ENCODE data around the gene CCAR1. TPM values are rescaled to one million over a fixed set of nuclear protein-coding genes. Genes with fewer than 3 reads are reported as not detected.

Gene CCAR1
- total RNA-seq, 2 donors from 2014 or later = 30.9 to 68.6 TPM

- Histone ChIP-seq H3K27me3 (no peaks in the 10 kb centered on the region), H3K4me1 (no peaks in the 10 kb centered on the region), H3K36me3 (replicated peaks in 1 of 2; ENCODE audit: insufficient read depth in 1 of 2, low read depth in 2 of 2) (peaks cover 10 to 36% of the 10 kb centered on the region in 2 donors), H3K27ac (no peak overlapping the region), H3K4me3 (no peak overlapping the region), H3K9me3 (no peaks in the 10 kb centered on the region)
- DNase-seq (no peak), ATAC-seq (no peak)
- TF ChIP-seq CTCF (IDR thresholded peaks at IDR 0.05) = no peak
- TF ChIP-seq POLR2A (IDR thresholded peaks at IDR 0.05) = no peak
- 88 to 89% methylated on average over 3 of the region's 3 CpGs for WGBS, 2 donors
- intact Hi-C loops (cut with DNase I) = no loop called here
Measured at GRCh38 chr10:68787813-68788212, 66.8 kb downstream of the CCAR1 start.

- Histone ChIP-seq H3K4me3 (no peak overlapping the region), H3K27me3 (no peaks in the 10 kb centered on the region), H3K4me1 (no peaks in the 10 kb centered on the region), H3K9me3 (no peaks in the 10 kb centered on the region), H3K36me3 (replicated peaks in 1 of 2; ENCODE audit: insufficient read depth in 1 of 2, low read depth in 2 of 2) (peaks cover 10 to 37% of the 10 kb centered on the region in 2 donors), H3K27ac (no peak overlapping the region)
- TF ChIP-seq CTCF (IDR thresholded peaks at IDR 0.05) (no peak), POLR2A (IDR thresholded peaks at IDR 0.05) (no peak)
- DNase-seq = no peak
- WGBS, 2 donors = 94% methylated on average over 10 of the region's 10 CpGs
- intact Hi-C loops (cut with DNase I) = no loop called here
- ATAC-seq = no peak
Measured at GRCh38 chr10:68790476-68790875, 69.4 kb downstream of the CCAR1 start.

GRCh38 chr10:68792115-68792514 is 71.1 kb downstream of the CCAR1 start:
- DNase-seq = no peak
- intact Hi-C loops (cut with DNase I) = no loop called here
- peaks cover 10 to 33% of the 10 kb centered on the region in 2 donors for H3K36me3 ChIP-seq (replicated peaks in 1 of 2; ENCODE audit: insufficient read depth in 1 of 2, low read depth in 2 of 2)
- no peaks in the 10 kb centered on the region for H3K27me3 ChIP-seq
- no peaks in the 10 kb centered on the region for H3K9me3 ChIP-seq
- WGBS, 2 donors = 29 to 58% methylated on average over 1 of the region's 1 CpG
- TF ChIP-seq CTCF (IDR thresholded peaks at IDR 0.05) (no peak), POLR2A (IDR thresholded peaks at IDR 0.05) (no peak)
- no peak overlapping the region for H3K4me3 ChIP-seq
- H3K4me1 ChIP-seq = no peaks in the 10 kb centered on the region
- no peak overlapping the region for H3K27ac ChIP-seq
- no peak for ATAC-seq

- no peaks in the 10 kb centered on the region for H3K27me3 ChIP-seq
- WGBS, 2 donors = 97 to 98% methylated on average over 3 to 4 of the region's 4 CpGs
- DNase-seq (no peak), ATAC-seq (no peak)
- H3K9me3 ChIP-seq = no peaks in the 10 kb centered on the region
- TF ChIP-seq POLR2A (IDR thresholded peaks at IDR 0.05) (no peak), CTCF (IDR thresholded peaks at IDR 0.05) (no peak)
- H3K27ac ChIP-seq = no peak overlapping the region
- no peak overlapping the region for H3K4me3 ChIP-seq
- H3K4me1 ChIP-seq = no peaks in the 10 kb centered on the region
- H3K36me3 ChIP-seq (replicated peaks in 1 of 2; ENCODE audit: insufficient read depth in 1 of 2, low read depth in 2 of 2) = peaks cover 0 to 11% of the 10 kb centered on the region in 2 donors
- intact Hi-C loops (cut with DNase I) = no loop called here
Measured at GRCh38 chr10:68795886-68796532, 75.0 kb downstream of the CCAR1 start.

GRCh38 chr10:68796605-68797004 is 75.6 kb downstream of the CCAR1 start:
- no peak for DNase-seq
- H3K27me3 ChIP-seq = no peaks in the 10 kb centered on the region
- H3K9me3 ChIP-seq = no peaks in the 10 kb centered on the region
- intact Hi-C loops (cut with DNase I) = no loop called here
- WGBS, 2 donors = 82 to 87% methylated on average over 3 of the region's 3 CpGs
- peaks cover 0 to 7% of the 10 kb centered on the region in 2 donors for H3K36me3 ChIP-seq (replicated peaks in 1 of 2; ENCODE audit: insufficient read depth in 1 of 2, low read depth in 2 of 2)
- no peak overlapping the region for H3K4me3 ChIP-seq
- TF ChIP-seq CTCF (IDR thresholded peaks at IDR 0.05) = no peak
- H3K4me1 ChIP-seq = no peaks in the 10 kb centered on the region
- no peak for ATAC-seq
- H3K27ac ChIP-seq = no peak overlapping the region
